Common myeloid progenitor, CD34-positive (primary cell): Measurements from ENCODE around the gene THBD.

ENCODE experiments used
- CTCF ChIA-PET: fragments of 350-600 bp; sonication (Branson Sonifier 250); formaldehyde crosslinking; loops from one replicate; lab custom pipeline; 2021; ENCODE audit warnings: antibody characterized with exemption; lab: Charles Lee
- POLR2A ChIA-PET: fragments of 350-600 bp; sonication (Branson Sonifier 250); formaldehyde crosslinking; loops from one replicate; lab custom pipeline; 2021; ENCODE audit warnings: antibody characterized with exemption; lab: Charles Lee
- DNase-seq, 3 donors: peaks; one replicate each; pipeline versions ENCODE4 v3.0.0 to v3.0.0-alpha.2; 2013
- H3K27ac ChIP-seq, 2 experiments: 1 replicate in 1 of 2; 2 replicates in 1 of 2; pipeline ENCODE4 v1.7.0; 2013; ENCODE audit warnings: inconsistent platforms in 2 of 2, low read length in 2 of 2, mild to moderate bottlenecking in 2 of 2, low read depth in 1 of 2, moderate library complexity in 1 of 2; ENCODE audit not compliant: severe bottlenecking in 2 of 2, insufficient read depth in 1 of 2, poor library complexity in 1 of 2
- H3K27me3 ChIP-seq, 5 experiments: replicated peaks in 2 of 5; 1 replicate in 3 of 5; 2 replicates in 2 of 5; pipeline versions ENCODE4 v1.6.1 to v1.7.0; 2013; ENCODE audit warnings: low read length in 4 of 5, mild to moderate bottlenecking in 2 of 5, moderate library complexity in 2 of 5, inconsistent platforms in 1 of 5; ENCODE audit not compliant: insufficient read depth in 5 of 5, control insufficient read depth in 4 of 5
- H3K36me3 ChIP-seq, 4 experiments: 1 replicate in 2 of 4; 2 replicates in 2 of 4; pipeline versions ENCODE4 v1.6.1 to v1.7.0; 2013; ENCODE audit warnings: low read length in 3 of 4, control low read depth in 1 of 4, mild to moderate bottlenecking in 1 of 4; ENCODE audit not compliant: control insufficient read depth in 4 of 4, insufficient read depth in 4 of 4
- H3K4me1 ChIP-seq, 4 experiments: 1 replicate in 3 of 4; 2 replicates in 1 of 4; pipeline versions ENCODE4 v1.6.1 to v1.7.1; 2013; ENCODE audit warnings: low read length in 3 of 4, mild to moderate bottlenecking in 3 of 4, control low read depth in 1 of 4, inconsistent platforms in 1 of 4, moderate library complexity in 1 of 4; ENCODE audit not compliant: control insufficient read depth in 4 of 4, insufficient read depth in 4 of 4; ENCODE audit errors: control extremely low read depth in 1 of 4
- H3K4me3 ChIP-seq, 7 experiments: 1 replicate in 4 of 7; 2 replicates in 3 of 7; pipeline versions ENCODE4 v1.5.1 to v1.7.0; 2013; ENCODE audit warnings: mild to moderate bottlenecking in 7 of 7, low read length in 6 of 7, moderate library complexity in 6 of 7, inconsistent platforms in 2 of 7, low read depth in 2 of 7, control low read depth in 1 of 7; ENCODE audit not compliant: insufficient read depth in 4 of 7, control insufficient read depth in 1 of 7; ENCODE audit errors: extremely low read depth in 1 of 7
- H3K9me3 ChIP-seq, 5 experiments: 1 replicate in 4 of 5; 2 replicates in 1 of 5; pipeline versions ENCODE4 v1.6.1 to v1.7.1; 2013; ENCODE audit warnings: low read length in 4 of 5, mild to moderate bottlenecking in 2 of 5, inconsistent platforms in 1 of 5, low read depth in 1 of 5, moderate library complexity in 1 of 5; ENCODE audit not compliant: control insufficient read depth in 4 of 5, insufficient read depth in 2 of 5; ENCODE audit errors: control extremely low read depth in 1 of 5
- WGBS: methylation state at CpG from one replicate; pipeline ENCODE4 v1.1.5; 2013; ENCODE audit not compliant: insufficient coverage; 5-methylcytosine and 5-hydroxymethylcytosine counted together

THBD gene

DNA sequence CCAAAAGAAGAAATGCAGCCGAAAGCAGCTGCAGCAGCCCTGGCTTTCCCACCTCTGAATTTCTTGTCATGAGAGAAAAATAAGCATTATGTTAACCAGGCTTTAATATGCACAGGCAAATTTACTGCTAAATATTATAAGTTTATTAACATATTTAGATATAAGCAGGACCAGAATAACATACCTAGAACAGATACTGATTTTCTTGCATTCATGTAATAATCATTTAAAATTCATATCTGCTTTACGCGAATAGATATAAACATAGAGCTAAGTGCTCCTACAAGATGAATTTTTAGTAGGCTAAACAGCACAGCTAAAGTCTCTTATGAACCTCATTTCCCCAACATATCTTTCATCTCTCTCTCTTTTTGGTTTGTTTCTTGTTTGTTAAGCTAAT, 21.9 kb upstream of the THBD start:
- H3K9me3 ChIP-seq: no peaks in the 10 kb centered on the region
- H3K4me1 ChIP-seq: no peaks in the 10 kb centered on the region
- H3K4me3 ChIP-seq: no peak overlapping the region
- DNase-seq: no peak
- H3K36me3 ChIP-seq: no peaks in the 10 kb centered on the region
- no peaks in the 10 kb centered on the region for H3K27me3 ChIP-seq
- no CpG with 5 or more reads among the region's 3 CpGs for WGBS
- POLR2A ChIA-PET: interaction anchor here (0.7 kb wide), 1 partner anchor 50 kb away, joined by 4 read pairs; no protein-coding TSS in a partner anchor
- H3K27ac ChIP-seq: no peak overlapping the region
- CTCF ChIA-PET: interaction anchor here (0.5 to 1.0 kb wide), 2 partner anchors 9 to 580 kb away, joined by 3 read pairs; no protein-coding TSS in a partner anchor

DNA sequence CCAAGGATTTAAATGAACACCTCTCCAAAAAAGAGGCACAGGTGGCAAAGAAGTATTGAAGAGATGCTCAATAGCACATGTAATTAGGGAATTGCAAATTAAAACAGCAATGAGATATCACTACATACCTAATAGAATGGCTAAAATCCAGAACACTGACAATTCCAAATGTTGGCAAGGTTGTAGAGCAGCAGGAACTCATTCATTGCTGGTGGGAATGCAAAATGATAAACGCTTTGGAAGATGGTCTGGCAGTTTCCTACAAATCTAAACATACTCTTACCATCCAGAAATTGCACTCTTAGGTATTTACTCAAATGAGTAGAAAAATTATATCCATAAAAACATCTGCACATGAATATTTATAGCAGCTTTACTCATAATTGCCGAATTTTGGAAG, 19.6 kb upstream of the THBD start:
- ChIA-PET CTCF (interaction anchor here (1.0 to 1.7 kb wide), 2 partner anchors 15 to 133 kb away, joined by 3 to 4 read pairs; no protein-coding TSS in a partner anchor), POLR2A (no interaction called here)
- H3K4me1 ChIP-seq: no peaks in the 10 kb centered on the region
- no peak overlapping the region for H3K27ac ChIP-seq
- H3K36me3 ChIP-seq: no peaks in the 10 kb centered on the region
- no peak for DNase-seq
- no peak overlapping the region for H3K4me3 ChIP-seq
- no peaks in the 10 kb centered on the region for H3K27me3 ChIP-seq
- no peaks in the 10 kb centered on the region for H3K9me3 ChIP-seq
- WGBS: 100% methylated on average over 1 of the region's 2 CpGs

DNA sequence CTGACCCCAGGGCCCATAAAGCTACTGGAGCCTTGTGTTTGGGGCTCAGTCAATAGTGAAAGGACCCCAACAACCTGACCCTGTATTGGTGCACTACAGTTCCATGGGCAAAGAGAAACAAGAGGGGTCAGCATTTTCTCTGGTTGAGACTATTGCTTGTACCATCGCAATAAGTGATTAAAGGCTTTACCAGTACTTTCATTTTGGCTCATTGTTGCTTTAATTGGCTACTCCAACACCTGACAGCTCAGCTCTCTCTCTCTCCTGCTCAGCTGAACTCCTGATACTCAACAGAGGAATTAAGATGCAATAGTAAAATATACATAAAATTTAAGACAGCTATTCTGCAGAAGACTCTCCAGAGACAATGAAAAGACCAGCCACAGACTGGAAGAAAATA, 18.8 kb upstream of the THBD start:
- Histone ChIP-seq H3K4me1 (peaks cover 0 to 5% (median under 1%) of the 10 kb centered on the region in 4 experiments), H3K9me3 (no peaks in the 10 kb centered on the region), H3K27ac (no peak overlapping the region), H3K36me3 (no peaks in the 10 kb centered on the region), H3K4me3 (no peak overlapping the region), H3K27me3 (no peaks in the 10 kb centered on the region)
- WGBS: no CpG with 5 or more reads among the region's 1 CpG
- ChIA-PET POLR2A (no interaction called here), CTCF (interaction anchor here (1.0 to 2.1 kb wide), 3 partner anchors 14 to 17 kb away, joined by 3 to 6 read pairs (median 4); no protein-coding TSS in a partner anchor)
- no peak for DNase-seq

DNA sequence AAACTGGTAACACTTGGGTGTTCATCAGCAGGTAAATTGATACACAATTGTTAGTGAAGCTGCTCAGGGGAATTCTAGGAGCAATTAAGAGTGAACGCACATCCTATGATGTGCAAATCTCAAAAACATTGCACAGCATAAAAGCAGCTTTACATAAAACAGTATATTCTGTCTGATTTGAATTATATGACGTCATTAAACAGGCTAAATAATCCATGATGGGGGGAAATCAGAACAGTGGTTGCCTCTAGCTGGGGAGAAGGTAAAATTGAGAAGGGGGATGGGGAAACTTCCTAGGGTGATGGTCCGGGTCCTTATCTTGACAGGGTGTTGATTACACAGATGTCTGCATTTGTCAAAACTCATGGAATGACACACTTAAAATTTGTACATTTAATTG, 17.3 kb upstream of the THBD start:
- Histone ChIP-seq H3K27ac (no peak overlapping the region), H3K9me3 (no peaks in the 10 kb centered on the region), H3K4me3 (no peak overlapping the region), H3K4me1 (peaks cover 0 to 11% (median under 1%) of the 10 kb centered on the region in 4 experiments), H3K36me3 (no peaks in the 10 kb centered on the region), H3K27me3 (no peaks in the 10 kb centered on the region)
- DNase-seq: no peak
- ChIA-PET CTCF (interaction anchor here (2.1 kb wide), 1 partner anchor 16 kb away, joined by 6 read pairs; no protein-coding TSS in a partner anchor), POLR2A (interaction anchor here (0.9 kb wide), 1 partner anchor 71 kb away, joined by 3 read pairs; no protein-coding TSS in a partner anchor)
- no CpG with 5 or more reads among the region's 3 CpGs for WGBS

DNA sequence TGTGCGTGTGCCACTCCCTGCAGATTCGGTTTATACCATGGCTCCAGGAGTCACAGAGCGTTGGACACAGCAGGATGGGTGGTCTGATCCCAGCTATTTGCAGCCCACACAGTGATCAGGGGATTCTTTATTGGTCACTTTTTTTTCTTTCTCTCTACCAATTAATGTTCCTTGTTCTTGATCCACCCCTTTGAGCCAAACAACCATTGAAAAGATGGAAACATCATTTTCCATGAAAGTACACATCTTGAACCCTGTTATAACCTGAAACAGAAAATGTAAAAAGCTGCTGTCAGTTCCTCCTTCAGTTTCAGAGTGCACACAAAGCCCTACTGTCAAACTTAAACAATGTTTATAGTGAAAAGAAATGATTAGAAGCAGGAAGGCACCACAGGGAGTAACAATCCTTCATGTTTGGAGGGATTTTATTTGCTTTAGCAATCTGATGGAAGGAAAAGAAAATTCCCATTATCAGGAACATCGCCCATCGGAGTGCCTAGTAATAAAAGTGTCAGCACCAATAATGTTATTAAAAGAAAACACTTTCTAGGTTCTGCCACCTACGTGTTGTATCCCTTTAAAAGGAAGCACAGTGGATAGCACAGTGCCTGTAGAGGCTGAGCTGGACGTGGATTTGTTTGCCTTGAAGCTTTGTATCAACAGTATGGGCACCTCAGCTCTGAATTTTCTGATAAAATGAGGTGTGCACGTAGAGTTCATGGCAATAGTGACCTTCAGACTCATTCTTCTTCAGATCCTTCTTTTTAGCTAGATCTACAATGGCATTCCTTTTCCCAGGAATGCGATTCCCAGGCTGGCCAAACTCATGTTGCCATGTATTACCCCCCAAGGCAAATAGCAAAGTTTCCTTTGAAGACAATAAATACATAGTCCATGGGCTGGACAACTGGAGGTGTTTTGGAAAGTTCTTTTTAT, 16.1 kb upstream of the THBD start:
- H3K4me1 ChIP-seq: peaks cover 0 to 13% (median under 1%) of the 10 kb centered on the region in 4 experiments
- H3K36me3 ChIP-seq: no peaks in the 10 kb centered on the region
- H3K27ac ChIP-seq: no peak overlapping the region
- H3K4me3 ChIP-seq: no peak overlapping the region
- no peak for DNase-seq
- CTCF ChIA-PET: interaction anchor here (1.1 to 7.3 kb wide), 2 partner anchors 12 to 15 kb away, joined by 5 to 40 read pairs; partner anchors contain the start of gene THBD
- 97% methylated on average over 4 of the region's 9 CpGs for WGBS
- POLR2A ChIA-PET: no interaction called here
- H3K27me3 ChIP-seq: no peaks in the 10 kb centered on the region
- no peaks in the 10 kb centered on the region for H3K9me3 ChIP-seq

DNA sequence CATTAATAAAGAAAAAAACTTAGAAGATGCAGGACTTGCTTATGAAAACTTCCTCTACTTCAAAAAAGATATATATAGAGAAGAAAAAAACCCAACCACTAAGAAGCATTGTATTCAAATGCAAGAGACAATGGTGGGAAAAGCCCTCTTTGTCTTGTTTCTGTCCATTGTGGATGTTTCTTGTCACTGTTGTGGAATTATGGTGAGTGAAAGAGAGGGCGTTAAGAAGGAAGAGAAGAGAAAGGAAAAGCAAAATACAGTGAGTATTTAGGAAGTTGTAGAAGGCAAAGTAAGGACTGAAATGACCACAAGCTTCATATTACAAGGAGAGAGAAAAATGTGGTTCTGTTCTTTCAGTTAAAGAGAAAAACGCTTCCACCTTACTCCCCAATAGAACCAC, 14.1 kb upstream of the THBD start:
- DNase-seq: no peak
- H3K4me3 ChIP-seq: no peak overlapping the region
- CTCF ChIA-PET: interaction anchor here (0.5 to 7.3 kb wide), 4 partner anchors 10 to 327 kb away, joined by 3 to 40 read pairs (median 7); partner anchors contain the start of gene THBD

More for the DNA sequence above, 14.1 kb upstream of the THBD start:
- Histone ChIP-seq H3K27ac (no peak overlapping the region), H3K4me1 (peaks cover 0 to 24% (median 5%) of the 10 kb centered on the region in 4 experiments), H3K36me3 (no peaks in the 10 kb centered on the region), H3K27me3 (no peaks in the 10 kb centered on the region), H3K9me3 (no peaks in the 10 kb centered on the region)
- WGBS: 0% methylated on average over 1 of the region's 2 CpGs
- POLR2A ChIA-PET: interaction anchor here (0.8 kb wide), 1 partner anchor 28 kb away, joined by 3 read pairs; no protein-coding TSS in a partner anchor
